HG03108 (cell line): ENCODE data around the gene POLR3E.

Source experiments
- ATAC-seq: cut with Tn5 transposase; IDR thresholded peaks from one replicate; pipeline ENCODE4 v1.9.1; 2021; ENCODE audit warnings: moderate library complexity; ENCODE audit not compliant: unreplicated experiment

Gene POLR3E

DNA sequence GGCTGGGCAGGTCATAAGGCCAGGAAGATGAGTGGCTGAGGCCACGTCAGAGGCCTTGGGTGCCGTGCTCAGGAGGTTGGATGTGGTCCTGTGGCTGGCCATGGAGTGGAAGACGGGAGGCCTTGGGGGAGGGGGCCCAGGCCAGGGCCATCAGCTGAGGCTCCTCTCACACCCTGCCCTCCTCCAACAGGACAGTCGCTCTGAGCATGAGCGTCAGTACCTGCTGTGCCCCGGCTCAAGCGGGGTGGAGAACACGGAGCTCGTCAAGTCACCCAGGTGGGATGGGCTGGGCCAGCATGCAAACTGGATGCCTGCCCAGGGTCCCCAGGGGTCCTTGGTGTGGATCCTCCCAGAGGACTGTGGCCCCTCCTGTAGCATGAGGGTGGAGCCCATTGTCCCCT lies 19.2 kb downstream of the POLR3E start:
- no peak for ATAC-seq

DNA sequence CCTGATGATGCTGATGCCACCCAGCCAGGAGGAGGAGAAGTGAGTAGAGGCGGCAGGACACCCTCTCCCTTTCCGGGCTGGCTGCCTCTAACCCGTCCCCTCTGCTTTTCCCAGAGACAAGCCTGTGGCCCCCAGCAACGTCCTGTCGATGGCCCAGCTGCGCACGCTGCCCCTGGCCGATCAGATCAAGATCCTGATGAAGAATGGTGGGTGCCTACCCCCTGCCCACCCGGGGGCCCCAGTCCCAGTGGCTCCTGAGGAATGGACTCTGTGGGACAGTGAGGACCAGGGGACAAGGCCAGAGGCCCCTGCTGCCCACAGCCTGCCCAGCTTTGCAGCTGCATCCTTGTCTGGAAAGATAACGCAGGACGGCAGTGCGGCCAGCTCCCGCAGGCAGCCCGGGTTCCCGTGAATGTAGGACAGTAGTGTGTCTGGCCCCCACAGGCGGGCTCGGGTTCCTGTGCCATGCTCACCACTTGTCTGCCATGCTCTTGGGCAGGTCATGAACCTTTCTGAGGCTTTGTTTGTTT lies 19.9 kb downstream of the POLR3E start:
- ATAC-seq, result no peak

DNA sequence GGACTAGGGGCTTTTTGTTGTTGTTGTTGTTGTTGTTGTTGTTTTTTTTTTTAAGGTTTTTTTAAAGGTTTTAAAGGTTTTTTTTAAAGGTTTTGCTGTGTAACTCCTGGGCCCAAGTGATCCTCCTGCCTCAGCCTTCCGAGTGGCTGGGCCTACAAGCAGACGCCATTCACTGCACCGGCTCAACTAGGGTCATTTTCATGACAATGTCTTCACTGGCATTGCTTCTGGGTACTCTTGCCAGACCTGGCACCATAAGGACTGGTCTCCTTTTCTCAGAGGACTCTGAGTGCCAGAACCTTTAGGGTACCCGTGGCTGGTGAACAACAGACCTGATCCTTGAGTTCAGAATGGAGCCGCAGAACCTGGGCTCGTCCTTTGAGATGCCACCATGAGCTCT lies 20.4 kb downstream of the POLR3E start:
- no peak for ATAC-seq

- ATAC-seq, result no peak
Measured at GRCh38 chr16:22318690-22319358, 21.6 kb downstream of the POLR3E start.

DNA sequence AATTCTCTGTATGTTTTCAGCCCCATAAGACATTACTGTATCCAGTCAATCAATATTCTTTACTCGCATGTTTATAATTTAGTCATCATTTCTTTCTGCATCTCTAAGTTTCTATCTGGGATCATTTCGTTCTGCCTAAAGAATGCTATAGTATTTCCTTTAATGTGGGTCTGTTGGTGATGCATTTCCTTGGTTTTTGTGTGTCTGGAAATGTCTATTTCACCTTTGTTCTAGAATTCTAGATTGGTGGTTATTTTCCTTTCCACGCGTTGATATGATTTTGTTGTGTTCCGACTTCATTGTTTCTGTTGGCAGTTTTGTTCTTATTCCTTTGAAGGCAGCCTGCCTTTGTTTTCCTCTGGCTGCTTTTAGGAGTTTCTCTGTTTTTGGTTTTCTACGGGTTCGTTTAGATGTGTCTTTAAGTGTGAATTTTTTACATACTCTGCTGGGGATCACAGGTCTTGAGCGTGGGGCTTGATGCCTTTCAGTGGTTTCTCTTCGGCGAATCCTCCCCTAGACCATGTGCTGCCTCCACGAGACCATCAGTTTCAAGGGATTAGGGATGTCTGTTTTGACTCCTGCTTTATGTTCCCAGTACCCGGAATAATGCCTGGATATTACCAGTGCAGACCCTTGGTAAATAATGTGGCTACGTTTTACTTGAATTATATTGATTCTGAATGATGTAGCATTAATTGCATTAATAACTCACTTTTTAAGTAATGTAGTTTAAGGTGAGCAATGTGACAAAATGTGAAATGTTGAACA lies 23.5 kb downstream of the POLR3E start:
- ATAC-seq, result no peak

GRCh38 chr16:22321340-22322001 lies 24.3 kb downstream of the POLR3E start:
- ATAC-seq, result no peak

DNA sequence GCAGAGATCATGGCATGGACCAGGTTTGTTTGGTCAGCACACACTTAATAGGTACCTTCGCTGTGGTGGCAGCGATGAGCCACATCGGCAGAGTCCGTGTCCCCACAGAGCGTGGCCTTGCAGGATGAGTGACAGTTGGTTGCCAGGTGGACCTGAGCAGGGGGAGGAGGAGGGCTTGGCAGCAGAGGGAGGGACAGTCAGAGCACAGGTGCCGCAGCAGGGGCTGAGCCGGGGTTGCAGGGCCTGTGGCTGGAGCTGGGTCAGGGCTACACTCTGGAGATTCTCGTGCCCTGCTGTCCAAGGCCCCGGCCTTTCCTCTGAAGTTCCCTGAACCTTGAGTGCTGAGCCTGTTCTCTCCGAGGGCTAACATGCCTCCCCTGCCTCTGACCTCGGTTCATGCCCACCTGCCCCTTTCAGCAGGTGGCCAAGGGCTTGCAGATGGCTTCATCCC lies 24.8 kb downstream of the POLR3E start:
- ATAC-seq, result no peak

- ATAC-seq, result no peak
Measured at GRCh38 chr16:22322741-22323140, 25.5 kb downstream of the POLR3E start.

DNA sequence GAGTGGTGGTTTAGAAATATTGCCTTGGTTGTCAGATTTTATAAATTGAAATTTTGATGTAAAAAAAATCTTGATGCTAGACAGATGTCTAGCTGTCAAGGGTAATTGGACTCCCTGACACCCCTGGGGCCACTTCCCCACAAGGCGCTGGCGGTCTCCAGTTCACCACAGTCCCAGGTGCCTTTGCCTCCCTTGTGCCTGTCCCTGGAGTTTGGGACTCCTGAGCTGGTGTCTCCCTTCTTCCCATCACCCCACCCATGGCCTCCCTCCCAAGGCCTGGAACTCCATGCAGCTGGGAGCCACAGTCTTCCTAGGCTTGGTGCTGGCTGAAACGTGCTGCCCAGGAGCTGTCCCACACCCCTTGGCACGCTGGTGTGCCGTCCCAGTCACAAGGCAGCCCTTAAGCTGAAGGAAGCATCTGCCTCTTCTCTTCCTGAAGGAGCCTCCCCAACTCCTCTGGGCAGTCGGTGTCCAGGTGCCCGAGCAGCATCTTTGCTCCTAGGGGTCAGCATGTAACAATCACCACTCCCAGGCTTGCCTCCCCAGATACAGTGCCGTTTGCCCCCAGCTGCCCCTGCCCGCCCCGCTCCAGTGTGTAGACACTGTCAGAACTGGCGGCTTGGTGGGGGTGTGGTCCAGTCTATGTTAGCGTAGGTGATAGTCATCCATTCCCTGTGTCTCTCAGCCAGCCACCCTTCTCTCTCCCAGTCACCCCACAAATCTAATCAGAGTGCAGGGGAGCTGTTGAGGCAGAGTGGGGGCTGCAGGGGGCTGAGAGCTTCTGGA lies 26.2 kb downstream of the POLR3E start:
- no peak for ATAC-seq

DNA sequence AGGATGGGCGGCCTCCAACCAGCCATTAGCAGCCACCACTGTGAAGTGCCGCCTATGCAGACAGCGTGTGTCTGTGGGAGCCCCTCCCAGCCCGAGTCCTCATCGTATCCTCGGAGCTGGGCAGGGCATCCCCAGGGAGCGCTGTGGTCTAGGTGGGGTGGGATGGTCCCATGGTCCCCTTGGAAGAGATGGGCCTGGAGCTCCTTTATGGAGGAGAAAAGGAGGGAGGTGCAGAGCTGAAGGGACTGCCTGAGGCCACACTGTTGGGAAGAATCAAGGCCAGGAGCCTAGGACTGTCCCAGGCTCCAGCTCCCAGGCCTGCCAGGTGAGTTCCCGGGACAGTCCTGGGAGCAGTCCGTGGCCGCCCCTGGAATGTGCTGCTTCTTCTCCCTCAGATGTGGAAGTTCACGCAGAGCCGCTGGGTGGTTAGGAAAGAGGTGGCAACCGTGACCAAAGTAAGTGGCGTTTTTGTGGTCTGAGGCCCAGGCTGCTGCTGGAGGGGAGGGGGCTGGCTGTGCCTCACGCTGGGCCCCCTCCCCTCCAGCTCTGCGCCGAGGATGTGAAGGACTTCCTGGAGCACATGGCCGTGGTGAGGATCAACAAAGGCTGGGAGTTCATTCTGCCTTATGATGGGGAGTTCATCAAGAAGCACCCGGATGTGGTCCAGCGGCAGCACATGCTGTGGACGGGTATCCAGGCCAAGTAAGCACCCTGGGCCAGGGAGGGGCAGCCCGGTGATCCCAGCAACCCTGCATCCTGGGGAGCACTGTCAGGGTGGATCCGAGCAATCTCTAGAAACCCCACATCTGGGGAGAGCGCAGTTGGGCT lies 27.0 kb downstream of the POLR3E start:
- no peak for ATAC-seq

GRCh38 chr16:22324787-22325597 lies 27.8 kb downstream of the POLR3E start:
- ATAC-seq, result no peak

- ATAC-seq, result no peak
Measured at GRCh38 chr16:22325598-22326368, 28.6 kb downstream of the POLR3E start.

DNA sequence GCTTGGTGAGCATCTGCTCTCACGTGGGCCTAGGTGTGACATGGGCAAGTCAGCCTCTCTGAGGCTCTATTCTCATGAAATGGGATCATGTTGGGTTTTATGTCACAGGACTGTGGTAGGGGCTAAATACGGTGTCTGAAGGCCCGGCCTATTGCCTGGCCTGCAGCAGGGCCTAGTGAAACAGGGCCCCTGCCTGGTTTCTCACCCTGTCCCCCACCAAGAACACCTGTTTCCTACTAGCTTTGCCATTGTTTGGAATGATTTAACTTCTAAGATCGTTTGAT lies 29.1 kb downstream of the POLR3E start:
- no peak for ATAC-seq

DNA sequence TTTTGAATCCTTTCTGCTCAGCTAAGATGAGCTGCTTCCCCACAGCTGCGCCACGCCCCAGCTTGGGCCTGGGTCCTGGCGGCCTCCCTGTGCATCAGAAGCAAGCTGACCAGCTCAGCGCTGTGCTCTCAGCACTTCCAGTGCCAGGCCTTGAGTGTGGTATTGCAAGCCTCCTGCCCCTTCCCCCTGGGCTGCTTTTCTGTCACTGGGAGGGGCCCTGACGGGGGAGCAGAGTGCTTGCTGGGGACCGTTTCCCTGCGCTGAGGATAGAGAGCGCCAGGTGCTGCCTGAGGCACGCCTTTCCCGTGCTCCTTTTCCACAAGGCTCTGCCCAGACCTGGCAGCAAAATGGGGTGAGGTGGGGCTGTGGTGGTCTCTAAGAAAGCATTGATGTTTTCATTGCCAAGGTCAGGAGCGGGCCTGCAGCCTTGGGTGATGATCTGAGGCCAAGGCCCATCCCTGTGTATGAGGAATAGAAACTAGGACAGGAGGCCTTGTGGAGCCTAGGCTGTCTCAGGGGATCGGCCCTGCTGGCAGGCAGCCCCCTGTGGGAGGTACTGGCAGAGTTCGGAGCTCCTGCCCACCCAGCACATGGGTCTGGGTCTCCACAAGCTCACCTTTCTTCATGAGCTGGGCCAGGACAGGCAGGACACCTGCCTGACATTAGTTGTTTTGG lies 29.7 kb downstream of the POLR3E start:
- no peak for ATAC-seq

DNA sequence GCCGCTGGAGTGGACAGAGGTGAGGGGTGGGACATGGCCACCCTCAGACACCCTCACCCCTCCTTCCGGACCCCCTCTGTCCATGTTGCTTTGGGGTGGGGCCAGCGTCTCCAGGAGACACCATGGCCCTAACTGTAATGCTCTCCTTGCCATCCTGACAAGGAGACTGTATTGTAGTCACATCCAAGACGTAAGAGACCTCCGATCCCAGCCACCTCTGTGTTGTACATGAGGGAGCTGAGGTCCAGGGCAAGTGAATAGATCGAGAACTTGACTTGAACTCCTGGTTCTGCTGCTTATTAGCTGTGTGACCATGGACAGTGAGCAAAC lies 30.2 kb downstream of the POLR3E start:
- ATAC-seq, result no peak

DNA sequence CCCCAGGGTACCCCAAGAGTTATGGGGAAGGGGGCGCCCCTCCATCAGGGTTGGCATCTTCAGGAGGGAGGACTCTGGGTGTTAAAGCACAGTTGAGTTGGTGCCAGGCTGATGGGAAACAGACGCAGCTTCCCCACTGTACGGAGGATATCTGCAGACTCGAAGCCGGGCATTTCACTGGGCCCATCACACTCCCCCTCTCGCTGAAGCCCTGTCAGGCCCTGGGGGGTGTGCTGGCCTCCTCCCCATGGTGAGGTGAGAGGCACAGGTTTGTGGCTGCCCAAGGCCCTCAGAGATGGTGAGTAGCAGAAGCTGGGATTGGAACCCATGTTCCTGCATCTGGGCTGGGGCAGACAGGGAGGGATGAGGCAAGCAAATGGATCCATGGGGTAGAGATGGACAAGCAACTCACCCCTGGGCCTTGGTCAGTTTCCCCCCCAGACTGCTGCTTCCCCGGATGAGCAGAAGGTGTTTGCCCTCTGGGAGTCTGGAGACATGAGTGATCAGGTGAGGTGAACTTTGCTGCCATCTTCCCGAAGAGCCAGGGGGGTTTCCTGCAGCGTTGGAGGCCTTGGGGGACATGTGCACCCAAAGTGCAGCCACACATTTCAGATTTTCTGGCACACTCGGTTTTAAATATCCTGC lies 31.0 kb downstream of the POLR3E start:
- no peak for ATAC-seq

DNA sequence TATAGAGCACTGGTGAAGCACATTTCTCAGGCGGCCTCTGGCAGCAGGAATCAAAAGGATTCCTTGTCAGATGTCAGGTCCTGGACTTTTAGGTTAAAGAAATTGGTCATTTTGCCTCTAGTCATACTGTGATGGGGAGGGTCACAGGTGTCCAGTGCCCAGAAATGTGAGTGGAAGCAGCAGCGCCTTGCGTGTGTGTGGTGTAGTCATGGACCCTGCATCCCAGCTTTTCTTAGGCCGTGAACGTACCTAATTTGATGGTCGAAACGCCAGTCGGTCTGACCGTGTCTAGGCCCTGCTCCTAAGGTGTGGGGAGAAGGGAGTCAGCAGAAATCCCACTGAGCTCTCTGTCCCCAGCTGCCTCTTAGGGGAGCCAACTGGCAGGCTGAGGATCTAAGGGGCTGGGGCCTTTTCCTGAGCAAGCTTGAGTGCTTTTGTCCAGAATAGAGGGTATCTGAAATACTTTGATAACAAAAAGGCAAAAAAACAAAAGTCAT lies 32.0 kb downstream of the POLR3E start:
- no peak for ATAC-seq

GRCh38 chr16:22330326-22330725 lies 33.1 kb downstream of the POLR3E start:
- no peak for ATAC-seq
